A673 (cell line): ENCODE data around the gene HK1. TPM values are rescaled to one million over a fixed set of nuclear protein-coding genes. Genes with fewer than 3 reads are reported as not detected.

Source experiments
- BruUV-seq: library from RNA; stranded (reverse); fragments of 400-500 nt; replicated peaks from 2 replicates; lab custom pipeline; 2021; lab: Mats Ljungman, UMichigan
- CTCF ChIA-PET: fragments of 300-600 bp; sonication (Branson Sonifier 250); formaldehyde crosslinking; loops from one replicate; lab custom pipeline; 2022; ENCODE audit warnings: antibody characterized with exemption; lab: Charles Lee
- POLR2A ChIA-PET: fragments of 300-600 bp; sonication (Branson Sonifier 250); formaldehyde crosslinking; loops from one replicate; lab custom pipeline; 2022; ENCODE audit warnings: antibody characterized with exemption; ENCODE audit not compliant: low non-redundant PET; lab: Charles Lee
- DNase-seq: peaks from one replicate; pipeline ENCODE4 v3.0.0-alpha.2; 2015; ENCODE audit warnings: low spot score
- H3K27ac ChIP-seq: fragments of 200-600 bp; sonication (generic); 2 replicates; pipeline ENCODE4 v1.5.1; 2016; ENCODE audit warnings: mixed run types, low read depth, mild to moderate bottlenecking, mixed read lengths, antibody characterized with exemption, low read length; ENCODE audit not compliant: poor library complexity, severe bottlenecking
- H3K27me3 ChIP-seq: fragments of 200-600 bp; sonication (generic); replicated peaks from 2 replicates; pipeline ENCODE4 v1.6.1; 2017; ENCODE audit warnings: mixed run types, low read depth, mild to moderate bottlenecking, mixed read lengths, antibody characterized with exemption, low read length; ENCODE audit not compliant: insufficient read depth, poor library complexity
- H3K36me3 ChIP-seq: fragments of 200-600 bp; sonication (generic); 2 replicates; pipeline ENCODE4 v1.6.1; 2016; ENCODE audit warnings: mixed run types, mild to moderate bottlenecking, mixed read lengths, antibody characterized with exemption, low read length; ENCODE audit not compliant: insufficient read depth, poor library complexity, severe bottlenecking
- H3K4me1 ChIP-seq: fragments of 200-600 bp; sonication (generic); 2 replicates; pipeline ENCODE4 v1.6.1; 2017; ENCODE audit warnings: mixed run types, mild to moderate bottlenecking, mixed read lengths, antibody characterized with exemption, low read length; ENCODE audit not compliant: insufficient read depth, poor library complexity, severe bottlenecking
- H3K4me3 ChIP-seq: fragments of 200-600 bp; sonication (generic); 2 replicates; pipeline ENCODE4 v1.5.1; 2016; ENCODE audit warnings: low read depth, mixed run types, mild to moderate bottlenecking, mixed read lengths, low read length; ENCODE audit not compliant: poor library complexity, severe bottlenecking
- H3K9me3 ChIP-seq: fragments of 200-600 bp; sonication (generic); 2 replicates; pipeline ENCODE4 v1.6.1; 2016; ENCODE audit warnings: mixed run types, low read depth, mild to moderate bottlenecking, mixed read lengths, antibody characterized with exemption, low read length; ENCODE audit not compliant: poor library complexity, severe bottlenecking
- EZH2 ChIP-seq: fragments of 200-600 bp; sonication (generic); IDR thresholded peaks from 2 replicates; pipeline ENCODE4 v1.6.1; 2017; ENCODE audit warnings: borderline replicate concordance, low read depth, mild to moderate bottlenecking, mixed read lengths, antibody characterized with exemption, low read length; ENCODE audit not compliant: poor library complexity, severe bottlenecking
- intact Hi-C: fragments of 100-400 bp; cut with micrococcal nuclease; formaldehyde crosslinking; loops from one replicate; pipeline ENCODE4 v1.10.0; 2022; ENCODE audit not compliant: unreplicated experiment
- total RNA-seq: library from RNA; stranded (reverse); gene quantifications from 2 replicates; pipeline ENCODE4 v1.2.3, GENCODE V29; 2021
- TF ChIP-seq, protein P1 (sequence below): fragments of 300-800, 200-600 bp; sonication (generic); conservative IDR thresholded peaks from 2 replicates; pipeline ENCODE4 v1.5.1; 2017; ENCODE audit warnings: low read depth, mild to moderate bottlenecking, antibody characterized with exemption, low read length, moderate library complexity, mixed read lengths

HK1 gene
- total RNA-seq, 1 experiment from 2014 or later = 107 TPM

DNA sequence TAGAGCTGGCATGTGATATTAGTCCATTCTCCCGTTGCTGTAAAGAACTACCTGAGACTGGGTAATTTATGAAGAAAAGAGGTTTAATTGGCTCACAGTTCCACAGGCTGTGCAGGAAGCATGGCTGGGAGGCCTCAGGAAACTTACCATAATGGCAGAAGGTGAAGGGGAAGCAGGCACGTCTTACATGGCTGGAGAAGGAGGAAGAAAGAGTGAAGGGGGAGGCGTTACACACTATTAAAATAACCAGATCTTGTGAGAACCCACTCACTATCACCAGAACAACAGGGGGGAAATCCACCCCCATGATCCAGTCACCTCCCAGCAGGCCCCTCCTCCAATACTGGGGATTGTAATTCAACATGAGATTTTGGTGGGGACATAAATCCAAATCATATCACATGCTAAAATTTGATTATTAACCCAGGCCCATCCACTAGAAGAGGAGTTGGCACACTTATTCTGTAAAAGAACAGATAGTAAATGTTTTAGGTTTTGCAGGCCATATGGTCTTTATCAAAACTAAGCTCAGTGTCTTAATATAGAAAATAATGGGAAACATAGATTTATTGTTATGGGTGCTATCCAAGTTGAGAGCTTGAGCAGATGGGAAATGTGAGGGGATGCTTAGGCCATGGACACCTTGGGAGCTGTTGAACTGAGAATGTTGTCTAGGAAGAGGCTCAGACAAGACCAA lies 18.6 kb upstream of the HK1 start:
- BruUV-seq = no TSS peak
- POLR2A ChIA-PET = no interaction called here
- CTCF ChIA-PET = no interaction called here
- Histone ChIP-seq H3K27me3 (no peaks in the 10 kb centered on the region), H3K4me1 (no peaks in the 10 kb centered on the region), H3K4me3 (no peak overlapping the region), H3K9me3 (no peaks in the 10 kb centered on the region), H3K36me3 (no peaks in the 10 kb centered on the region), H3K27ac (no peak overlapping the region)
- TF ChIP-seq, protein P1, sequence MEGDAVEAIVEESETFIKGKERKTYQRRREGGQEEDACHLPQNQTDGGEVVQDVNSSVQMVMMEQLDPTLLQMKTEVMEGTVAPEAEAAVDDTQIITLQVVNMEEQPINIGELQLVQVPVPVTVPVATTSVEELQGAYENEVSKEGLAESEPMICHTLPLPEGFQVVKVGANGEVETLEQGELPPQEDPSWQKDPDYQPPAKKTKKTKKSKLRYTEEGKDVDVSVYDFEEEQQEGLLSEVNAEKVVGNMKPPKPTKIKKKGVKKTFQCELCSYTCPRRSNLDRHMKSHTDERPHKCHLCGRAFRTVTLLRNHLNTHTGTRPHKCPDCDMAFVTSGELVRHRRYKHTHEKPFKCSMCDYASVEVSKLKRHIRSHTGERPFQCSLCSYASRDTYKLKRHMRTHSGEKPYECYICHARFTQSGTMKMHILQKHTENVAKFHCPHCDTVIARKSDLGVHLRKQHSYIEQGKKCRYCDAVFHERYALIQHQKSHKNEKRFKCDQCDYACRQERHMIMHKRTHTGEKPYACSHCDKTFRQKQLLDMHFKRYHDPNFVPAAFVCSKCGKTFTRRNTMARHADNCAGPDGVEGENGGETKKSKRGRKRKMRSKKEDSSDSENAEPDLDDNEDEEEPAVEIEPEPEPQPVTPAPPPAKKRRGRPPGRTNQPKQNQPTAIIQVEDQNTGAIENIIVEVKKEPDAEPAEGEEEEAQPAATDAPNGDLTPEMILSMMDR = no peak
- TF ChIP-seq EZH2 = no peak
- no peak for DNase-seq
- intact Hi-C loops = no loop called here

DNA sequence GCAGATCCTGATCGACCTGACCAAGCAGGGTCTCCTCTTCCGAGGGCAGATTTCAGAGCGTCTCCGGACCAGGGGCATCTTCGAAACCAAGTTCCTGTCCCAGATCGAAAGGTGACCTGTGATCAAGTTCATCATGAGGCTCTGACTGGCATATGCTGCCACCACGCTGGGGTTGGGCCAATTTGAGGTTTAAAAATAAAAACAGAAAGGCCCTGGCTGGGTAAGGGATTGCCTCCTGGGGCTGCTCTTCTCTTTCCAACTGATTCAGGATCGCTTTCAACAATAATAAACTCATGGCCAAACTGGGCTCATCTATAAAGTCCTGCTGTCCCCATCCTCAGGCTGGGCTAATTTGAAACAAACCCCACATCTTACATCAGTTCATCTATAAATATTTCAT lies 17.1 kb upstream of the HK1 start:
- BruUV-seq = no TSS peak
- Histone ChIP-seq H3K27me3 (no peaks in the 10 kb centered on the region), H3K4me1 (no peaks in the 10 kb centered on the region), H3K36me3 (no peaks in the 10 kb centered on the region), H3K9me3 (no peaks in the 10 kb centered on the region), H3K4me3 (no peak overlapping the region), H3K27ac (no peak overlapping the region)
- POLR2A ChIA-PET = no interaction called here
- intact Hi-C loops = no loop called here
- DNase-seq = no peak
- TF ChIP-seq, protein P1 = no peak
- no peak for TF ChIP-seq EZH2
- CTCF ChIA-PET = no interaction called here

DNA sequence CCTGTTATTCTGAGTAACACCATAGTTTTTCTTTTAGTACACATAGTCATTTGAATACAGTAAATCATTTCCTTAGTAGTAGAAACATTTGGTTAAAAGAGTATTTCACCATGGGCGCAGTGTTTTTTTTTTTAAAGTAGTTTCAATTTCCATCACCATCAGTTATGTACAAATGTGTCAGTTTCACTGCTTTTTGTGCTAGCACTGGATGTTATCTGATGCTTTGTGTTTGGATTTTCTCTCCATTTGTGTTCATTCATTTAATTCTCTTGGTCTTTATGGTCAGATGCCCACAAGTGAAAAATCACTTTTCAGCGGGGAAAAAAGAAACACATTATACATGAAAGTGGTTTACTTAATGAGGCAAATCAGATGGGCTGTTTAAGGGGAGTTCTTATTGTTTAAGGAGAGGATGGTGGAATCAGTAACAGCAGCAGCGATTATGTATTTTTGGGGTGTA lies 16.0 kb upstream of the HK1 start:
- Histone ChIP-seq H3K27ac (no peak overlapping the region), H3K4me3 (no peak overlapping the region), H3K36me3 (no peaks in the 10 kb centered on the region), H3K27me3 (no peaks in the 10 kb centered on the region), H3K9me3 (no peaks in the 10 kb centered on the region), H3K4me1 (no peaks in the 10 kb centered on the region)
- intact Hi-C loops = no loop called here
- CTCF ChIA-PET = no interaction called here
- POLR2A ChIA-PET = no interaction called here
- no peak for TF ChIP-seq EZH2
- TF ChIP-seq, protein P1 = no peak
- no TSS peak for BruUV-seq
- DNase-seq = no peak
